CD4-positive, alpha-beta T cell treated with Interleukin-15 for 4 hours (primary cell): ENCODE measurements around the gene HYPK.

Source experiments
- DNase-seq: peaks from one replicate; pipeline ENCODE4 v3.0.0-alpha.2; 2020; ENCODE audit warnings: low spot score

The HYPK gene

DNA sequence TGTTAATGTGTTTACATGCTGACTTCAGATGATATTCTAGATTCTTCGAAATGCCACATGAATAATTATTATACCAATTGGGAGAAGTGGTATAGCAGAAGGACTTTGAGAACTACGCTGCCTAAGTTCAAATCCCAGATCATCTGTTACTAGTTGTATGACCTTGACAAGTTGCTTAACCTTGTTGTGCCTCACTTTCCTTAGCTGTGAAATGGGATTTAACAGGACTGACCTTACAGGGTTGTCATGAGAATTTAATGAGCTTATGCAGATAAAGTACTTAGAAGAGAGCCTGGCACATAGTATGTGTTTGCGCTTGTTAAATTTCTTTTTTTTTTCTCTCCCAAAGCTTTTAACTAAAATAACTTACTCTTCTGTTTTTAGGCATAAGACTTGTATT lies 50.9 kb downstream of the HYPK start:
- DNase-seq = no peak

GRCh38 chr15:43852607-43853006 lies 52.2 kb downstream of the HYPK start:
- DNase-seq = no peak
